ENCODE results near the gene ADGRE2. TPM values are rescaled to one million over a fixed set of nuclear protein-coding genes. Genes with fewer than 3 reads are reported as not detected.
A peak's percentile ranks its signal among the peaks of the same experiment; 100 is the strongest.

Gene ADGRE2
- polyA plus RNA-seq, 3 donors from 2014 or later = 0.17 to 0.32 TPM; not detected in 1

DNA sequence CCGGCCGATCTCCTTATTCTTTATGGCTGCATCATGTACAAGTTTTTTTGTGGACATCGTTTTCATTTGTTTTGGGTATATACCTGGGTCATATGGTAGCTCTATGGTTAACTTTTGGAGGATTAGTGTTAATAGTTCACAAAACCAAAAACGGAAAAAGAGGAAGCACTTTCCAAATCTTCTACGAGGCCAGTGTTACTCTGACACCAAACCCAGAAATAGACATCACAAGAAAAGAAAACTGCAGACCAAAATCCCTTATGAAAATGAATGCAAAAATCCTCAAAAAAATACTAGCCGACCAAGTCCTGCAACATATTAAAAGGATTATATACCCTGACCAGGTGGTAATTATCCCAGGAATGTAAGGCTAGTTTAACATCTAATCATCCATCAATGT, 29.8 kb downstream of the ADGRE2 start:
- H3K4me3 Mint-ChIP-seq = no peak overlapping the region
- no peaks in the 10 kb centered on the region for H3K36me3 Mint-ChIP-seq
- H3K27me3 Mint-ChIP-seq (ENCODE audit: low read depth in 3 of 3) = peaks cover 0 to 2% (median 0%) of the 10 kb centered on the region in 3 donors
- no peaks in the 10 kb centered on the region for H3K9me3 Mint-ChIP-seq
- DNase-seq = no peak
- H3K27ac Mint-ChIP-seq = no peak overlapping the region
- H3K4me1 Mint-ChIP-seq = no peaks in the 10 kb centered on the region

GRCh38 chr19:14746886-14747285, 31.5 kb downstream of the ADGRE2 start:
- H3K27ac Mint-ChIP-seq = no peak overlapping the region

DNA sequence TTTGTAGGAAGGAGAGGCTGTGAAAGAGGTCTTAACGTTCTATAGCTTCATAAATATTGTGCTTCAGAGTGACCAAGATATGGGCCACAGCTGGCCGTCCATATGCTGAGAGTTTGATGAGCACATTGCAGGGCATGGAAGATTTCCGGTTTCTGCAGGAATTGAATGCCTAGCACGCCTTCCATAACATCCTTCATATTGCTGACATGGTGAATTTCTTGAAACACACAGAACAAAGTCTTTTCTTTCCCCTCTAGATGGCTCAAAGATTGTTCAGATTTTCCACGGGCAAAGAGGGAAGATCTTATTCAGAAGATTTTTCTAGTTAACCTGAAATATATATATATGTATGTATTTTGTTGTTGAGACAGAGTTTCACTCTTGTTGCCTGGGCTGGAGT, 42.4 kb downstream of the ADGRE2 start:
- Mint-ChIP-seq H3K27ac (no peak overlapping the region), H3K4me1 (no peaks in the 10 kb centered on the region), H3K4me3 (no peak overlapping the region), H3K36me3 (no peaks in the 10 kb centered on the region), H3K9me3 (peaks cover 0 to 6% (median under 1%) of the 10 kb centered on the region in 6 donors), H3K27me3 (ENCODE audit: low read depth in 3 of 3) (peaks cover 0 to 2% (median 0%) of the 10 kb centered on the region in 3 donors)
- no peak for DNase-seq

More at GRCh38 chr19:14746886-14747285, 31.5 kb downstream of the ADGRE2 start:
- Mint-ChIP-seq H3K27me3 (ENCODE audit: low read depth in 3 of 3) (peaks cover 0 to 2% (median 0%) of the 10 kb centered on the region in 3 donors), H3K4me1 (no peaks in the 10 kb centered on the region), H3K36me3 (no peaks in the 10 kb centered on the region), H3K4me3 (no peak overlapping the region), H3K9me3 (no peaks in the 10 kb centered on the region)
- no peak for DNase-seq

DNA sequence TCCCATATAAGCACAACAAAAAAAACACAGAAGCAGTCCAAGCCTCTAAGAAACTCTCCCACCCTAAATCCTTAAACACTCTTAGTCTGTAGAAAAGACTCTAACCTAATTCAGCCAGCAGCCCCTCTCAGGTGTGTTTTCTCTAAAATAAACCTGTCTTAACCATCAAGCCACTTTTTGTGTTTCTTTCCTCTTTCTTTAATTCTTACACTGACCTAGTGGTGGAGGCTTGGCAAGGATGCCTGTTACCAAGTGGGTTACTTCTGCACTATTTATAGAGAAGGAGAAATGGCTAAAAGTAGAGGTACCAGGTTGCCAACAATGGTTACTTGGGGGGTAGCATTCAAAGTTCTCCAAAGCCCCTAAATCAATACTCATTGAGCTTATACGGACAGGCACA, 44.8 kb downstream of the ADGRE2 start:
- no peak overlapping the region for H3K27ac Mint-ChIP-seq
- H3K9me3 Mint-ChIP-seq = peaks cover 7 to 24% (median 12%) of the 10 kb centered on the region in 6 donors
- peaks cover 0 to 5% (median 4%) of the 10 kb centered on the region in 3 donors for H3K36me3 Mint-ChIP-seq
- DNase-seq = no peak
- no peaks in the 10 kb centered on the region for H3K4me1 Mint-ChIP-seq
- no peak overlapping the region for H3K4me3 Mint-ChIP-seq
- H3K27me3 Mint-ChIP-seq (ENCODE audit: low read depth in 3 of 3) = peaks cover 2 to 5% (median 3%) of the 10 kb centered on the region in 3 donors

DNA sequence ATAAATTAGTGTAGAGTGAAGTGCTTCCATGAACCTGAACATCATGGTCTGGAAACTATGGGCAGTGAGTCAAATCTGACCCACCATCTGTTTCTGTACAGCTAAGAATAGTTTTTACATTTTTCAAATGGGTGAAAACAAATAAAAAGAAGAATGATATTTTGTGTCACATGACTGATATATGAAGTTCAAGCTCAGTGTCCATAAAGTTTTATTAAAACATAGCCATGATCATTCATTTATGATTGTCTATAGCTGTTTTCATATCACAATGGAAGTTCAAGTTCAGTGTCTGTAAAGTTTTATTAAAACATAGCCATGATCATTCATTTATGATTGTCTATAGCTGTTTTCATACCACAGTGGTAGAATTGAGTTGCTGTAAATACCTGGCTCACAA, 45.9 kb downstream of the ADGRE2 start:
- peaks cover 2 to 5% (median 3%) of the 10 kb centered on the region in 3 donors for H3K27me3 Mint-ChIP-seq (ENCODE audit: low read depth in 3 of 3)
- H3K4me1 Mint-ChIP-seq = no peaks in the 10 kb centered on the region
- H3K36me3 Mint-ChIP-seq = peaks cover 0 to 10% (median 6%) of the 10 kb centered on the region in 3 donors
- H3K9me3 Mint-ChIP-seq = peaks cover 17 to 33% (median 21%) of the 10 kb centered on the region in 6 donors
- H3K27ac Mint-ChIP-seq = no peak overlapping the region
- no peak overlapping the region for H3K4me3 Mint-ChIP-seq
- DNase-seq = no peak

DNA sequence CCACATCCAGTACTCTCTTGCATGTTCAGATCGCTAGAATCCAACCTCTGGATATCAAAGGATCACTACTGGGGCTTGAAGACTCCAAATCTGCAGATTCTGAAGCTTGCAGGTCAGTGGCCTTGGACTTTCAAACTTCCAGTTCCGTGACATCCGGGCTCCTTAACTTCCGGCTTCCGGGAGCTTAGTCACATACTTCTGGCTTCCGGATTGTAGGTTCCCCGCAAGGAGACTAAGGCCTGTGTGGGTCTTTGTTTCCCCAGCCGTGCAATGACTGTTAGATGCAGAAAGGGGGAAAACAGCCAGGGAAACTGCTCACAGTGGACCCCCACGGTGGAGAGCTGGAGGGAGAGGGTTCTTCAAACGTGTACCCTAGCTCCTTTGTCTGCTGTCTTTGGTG, 47.2 kb downstream of the ADGRE2 start:
- peaks cover 2 to 7% (median 3%) of the 10 kb centered on the region in 3 donors for H3K27me3 Mint-ChIP-seq (ENCODE audit: low read depth in 3 of 3)
- peaks cover 25 to 43% (median 30%) of the 10 kb centered on the region in 6 donors for H3K9me3 Mint-ChIP-seq

DNA sequence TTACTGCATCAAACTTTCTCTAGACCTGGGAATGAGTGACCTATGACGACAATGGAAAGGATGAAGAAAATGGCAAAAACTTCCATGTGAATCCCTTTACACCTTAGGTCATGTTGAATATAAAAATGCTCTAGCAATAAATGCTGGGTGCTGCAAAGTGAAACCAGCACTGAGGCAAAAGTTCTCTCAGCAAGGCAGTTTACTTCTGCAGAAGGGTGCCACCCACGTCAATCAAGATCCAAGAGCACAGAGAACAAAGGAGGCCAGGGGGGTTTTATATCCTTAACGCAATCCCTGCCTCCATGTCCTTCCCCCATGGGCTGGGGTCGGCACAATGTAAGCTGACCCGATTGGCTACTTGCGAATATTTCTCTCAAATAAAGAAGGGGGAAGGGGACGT, 49.8 kb downstream of the ADGRE2 start:
- H3K9me3 Mint-ChIP-seq = peaks cover 29 to 63% (median 48%) of the 10 kb centered on the region in 6 donors
- peaks cover 2 to 7% (median 3%) of the 10 kb centered on the region in 3 donors for H3K27me3 Mint-ChIP-seq (ENCODE audit: low read depth in 3 of 3)
- peaks cover 5 to 21% (median 18%) of the 10 kb centered on the region in 3 donors for H3K36me3 Mint-ChIP-seq
- no peak overlapping the region for H3K27ac Mint-ChIP-seq
- no peak for DNase-seq
- no peak overlapping the region for H3K4me3 Mint-ChIP-seq
- H3K4me1 Mint-ChIP-seq = no peaks in the 10 kb centered on the region

More for the DNA sequence above, 47.2 kb downstream of the ADGRE2 start:
- no peak overlapping the region for H3K4me3 Mint-ChIP-seq
- H3K36me3 Mint-ChIP-seq = peaks cover 5 to 10% (median 10%) of the 10 kb centered on the region in 3 donors
- H3K4me1 Mint-ChIP-seq = no peaks in the 10 kb centered on the region
- H3K27ac Mint-ChIP-seq = no peak overlapping the region
- no peak for DNase-seq

DNA sequence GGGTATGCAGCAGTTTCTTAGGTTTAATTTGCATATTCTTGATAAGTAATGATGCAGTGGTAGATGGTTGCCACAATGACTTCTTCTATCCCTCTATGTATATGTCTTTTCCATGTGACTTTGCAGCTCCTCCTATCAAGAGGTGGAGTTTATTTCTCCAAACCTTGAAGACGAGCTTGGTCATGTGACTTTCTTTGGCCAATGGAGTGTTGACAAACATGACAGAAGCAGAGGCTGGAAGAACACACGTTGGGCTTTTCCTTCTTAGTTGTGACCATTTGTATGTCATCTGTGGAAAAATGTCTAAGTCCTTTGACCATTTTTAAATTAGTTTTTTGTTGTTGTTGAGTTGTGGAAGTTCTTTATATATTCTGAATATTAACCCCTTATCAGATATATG, 56.2 kb downstream of the ADGRE2 start:
- Mint-ChIP-seq H3K9me3 (peaks cover 54 to 93% (median 83%) of the 10 kb centered on the region in 6 donors), H3K27me3 (ENCODE audit: low read depth in 3 of 3) (peaks cover 0 to 6% (median 0%) of the 10 kb centered on the region in 3 donors), H3K27ac (no peak overlapping the region), H3K36me3 (peaks cover 61 to 78% (median 67%) of the 10 kb centered on the region in 3 donors), H3K4me3 (no peak overlapping the region), H3K4me1 (no peaks in the 10 kb centered on the region)
- no peak for DNase-seq

DNA sequence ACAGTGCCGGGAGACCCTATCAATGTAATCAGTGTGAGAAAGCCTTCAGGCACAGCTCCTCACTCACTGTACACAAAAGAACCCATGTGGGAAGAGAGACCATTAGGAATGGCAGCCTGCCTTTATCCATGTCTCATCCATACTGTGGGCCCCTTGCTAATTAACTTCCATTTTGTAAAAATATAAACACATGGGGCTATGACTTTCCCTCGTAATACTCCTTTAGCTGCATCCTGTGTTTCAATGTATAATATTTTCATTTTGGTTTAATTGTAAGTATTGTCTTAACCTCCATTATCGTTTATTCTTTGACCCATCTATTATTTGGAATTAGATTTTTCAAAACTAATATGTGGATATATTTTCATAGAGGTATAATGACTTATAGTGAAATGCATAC, 59.2 kb downstream of the ADGRE2 start:
- Mint-ChIP-seq H3K4me3 (no peak overlapping the region), H3K4me1 (peaks cover 6 to 9% of the 10 kb centered on the region in 2 donors), H3K36me3 (peaks cover 78 to 95% (median 91%) of the 10 kb centered on the region in 3 donors), H3K27me3 (ENCODE audit: low read depth in 3 of 3) (peaks cover 0 to 5% (median 0%) of the 10 kb centered on the region in 3 donors), H3K9me3 (peaks cover 59 to 88% (median 73%) of the 10 kb centered on the region in 6 donors), H3K27ac (no peak overlapping the region)
- DNase-seq = no peak

DNA sequence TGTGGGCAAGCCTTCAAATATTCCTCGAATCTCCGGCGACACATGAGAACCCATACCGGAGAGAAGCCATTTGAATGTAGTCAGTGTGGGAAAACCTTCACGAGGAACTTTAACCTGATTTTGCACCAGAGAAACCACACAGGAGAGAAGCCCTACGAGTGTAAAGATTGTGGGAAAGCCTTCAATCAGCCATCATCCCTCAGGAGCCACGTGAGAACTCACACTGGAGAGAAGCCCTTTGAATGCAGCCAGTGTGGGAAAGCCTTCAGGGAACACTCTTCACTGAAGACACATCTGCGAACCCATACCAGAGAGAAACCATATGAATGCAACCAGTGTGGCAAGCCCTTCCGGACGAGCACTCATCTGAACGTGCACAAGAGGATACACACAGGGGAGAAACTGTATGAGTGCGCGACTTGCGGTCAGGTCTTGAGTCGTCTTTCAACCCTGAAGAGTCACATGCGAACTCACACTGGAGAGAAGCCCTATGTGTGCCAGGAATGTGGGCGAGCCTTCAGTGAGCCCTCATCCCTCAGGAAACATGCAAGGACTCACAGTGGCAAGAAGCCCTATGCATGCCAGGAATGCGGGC, 59.7 kb downstream of the ADGRE2 start:
- H3K9me3 Mint-ChIP-seq = peaks cover 57 to 83% (median 72%) of the 10 kb centered on the region in 6 donors
- peaks cover 82 to 97% (median 96%) of the 10 kb centered on the region in 3 donors for H3K36me3 Mint-ChIP-seq
- no peak overlapping the region for H3K27ac Mint-ChIP-seq
- no peak overlapping the region for H3K4me3 Mint-ChIP-seq
- DNase-seq = no peak
- H3K4me1 Mint-ChIP-seq = peaks cover 8 to 9% of the 10 kb centered on the region in 2 donors
- H3K27me3 Mint-ChIP-seq (ENCODE audit: low read depth in 3 of 3) = peaks cover 0 to 6% (median 0%) of the 10 kb centered on the region in 3 donors

DNA sequence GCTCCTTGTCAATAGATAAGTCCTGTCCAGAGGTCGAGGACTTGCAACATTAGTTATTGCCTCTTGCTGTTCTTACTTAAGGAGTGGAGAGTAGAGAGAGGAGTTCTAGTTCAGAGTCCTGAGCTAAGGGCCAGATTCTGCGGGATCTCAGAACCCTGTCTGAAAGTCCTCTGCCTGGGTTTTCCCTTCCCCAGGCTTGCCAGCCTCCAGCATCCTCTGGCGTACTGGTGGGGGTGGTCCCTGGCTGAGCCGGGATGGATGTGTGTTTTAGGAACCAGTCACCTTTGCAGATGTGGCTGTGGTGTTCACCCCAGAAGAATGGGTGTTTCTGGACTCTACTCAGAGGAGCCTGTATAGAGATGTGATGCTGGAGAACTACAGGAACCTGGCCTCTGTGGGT, 62.5 kb downstream of the ADGRE2 start:
- no peak overlapping the region for H3K4me3 Mint-ChIP-seq
- H3K36me3 Mint-ChIP-seq = peaks cover 87 to 96% (median 88%) of the 10 kb centered on the region in 3 donors
- H3K27ac Mint-ChIP-seq = no peak overlapping the region
- peaks cover 0 to 6% (median 0%) of the 10 kb centered on the region in 3 donors for H3K27me3 Mint-ChIP-seq (ENCODE audit: low read depth in 3 of 3)
- H3K4me1 Mint-ChIP-seq = peaks cover 9 to 18% of the 10 kb centered on the region in 2 donors
- H3K9me3 Mint-ChIP-seq = peaks cover 39 to 56% (median 48%) of the 10 kb centered on the region in 6 donors
- no peak for DNase-seq

- peaks cover 41 to 63% (median 44%) of the 10 kb centered on the region in 3 donors for H3K36me3 Mint-ChIP-seq
- no peak overlapping the region for H3K4me3 Mint-ChIP-seq
- peaks cover 0 to 1% (median 0%) of the 10 kb centered on the region in 6 donors for H3K9me3 Mint-ChIP-seq
- DNase-seq = no peak
- H3K27ac Mint-ChIP-seq = peak overlapping the region in 1 of 6 donors; percentile 12
- no peaks in the 10 kb centered on the region for H3K4me1 Mint-ChIP-seq
- H3K27me3 Mint-ChIP-seq (ENCODE audit: low read depth in 3 of 3) = peaks cover 0 to 5% (median 0%) of the 10 kb centered on the region in 3 donors
Measured at GRCh38 chr19:14704450-14704849, 73.9 kb downstream of the ADGRE2 start.

DNA sequence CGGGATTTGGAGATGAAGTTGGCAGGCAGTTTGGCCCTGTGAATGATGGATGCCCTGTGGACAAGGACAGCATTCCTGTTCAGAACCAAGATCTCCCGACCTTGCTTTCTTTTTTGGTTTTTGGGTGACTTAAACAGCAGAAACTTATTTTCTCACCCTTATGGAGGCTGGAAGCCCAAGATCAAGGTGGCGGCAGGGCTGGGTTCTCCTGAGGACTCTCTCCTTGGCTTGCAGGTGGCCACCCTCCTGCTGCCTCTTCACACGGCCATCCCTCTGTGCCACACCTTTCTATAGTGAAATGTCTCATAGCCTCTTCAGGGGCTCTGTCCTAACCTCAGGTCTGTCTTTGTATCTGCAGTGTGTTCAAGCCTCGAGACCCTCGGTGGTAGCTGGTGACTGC, 74.5 kb downstream of the ADGRE2 start:
- H3K4me3 Mint-ChIP-seq = no peak overlapping the region

GRCh38 chr19:14700711-14701375, 77.5 kb downstream of the ADGRE2 start:
- peaks cover 0 to 3% of the 10 kb centered on the region in 2 donors for H3K4me1 Mint-ChIP-seq
- H3K27me3 Mint-ChIP-seq (ENCODE audit: low read depth in 3 of 3) = peaks cover 0 to 5% (median 0%) of the 10 kb centered on the region in 3 donors
- peaks cover 0 to 1% (median 0%) of the 10 kb centered on the region in 6 donors for H3K9me3 Mint-ChIP-seq
- H3K27ac Mint-ChIP-seq = no peak overlapping the region
- peaks cover 29 to 56% (median 36%) of the 10 kb centered on the region in 3 donors for H3K36me3 Mint-ChIP-seq
- no peak overlapping the region for H3K4me3 Mint-ChIP-seq
- no peak for DNase-seq

More for the DNA sequence above, 74.5 kb downstream of the ADGRE2 start:
- peaks cover 0 to 5% (median 0%) of the 10 kb centered on the region in 3 donors for H3K27me3 Mint-ChIP-seq (ENCODE audit: low read depth in 3 of 3)
- no peak for DNase-seq
- no peak overlapping the region for H3K27ac Mint-ChIP-seq
- no peaks in the 10 kb centered on the region for H3K4me1 Mint-ChIP-seq
- peaks cover 40 to 62% (median 43%) of the 10 kb centered on the region in 3 donors for H3K36me3 Mint-ChIP-seq
- H3K9me3 Mint-ChIP-seq = peaks cover 0 to 1% (median 0%) of the 10 kb centered on the region in 6 donors

Measured in immature natural killer cell (primary cell).